HEK293T (cell line): Measurements from ENCODE around the gene ZNF615.
"Not testable (repeated sequence)": the region's sequence is repeated elsewhere in the genome, so short reads cannot be mapped to it uniquely, and the experiment has no call there.

Experiments used
- ARNT ChIP-seq: fragments of 450-650 bp; IDR thresholded peaks from 2 replicates; pipeline ENCODE4 v1.6.1; 2017; ENCODE audit warnings: mild to moderate bottlenecking
- BHLHE40 ChIP-seq: fragments of 450-650 bp; IDR thresholded peaks from 2 replicates; pipeline ENCODE4 v1.6.1; 2016; ENCODE audit warnings: mild to moderate bottlenecking, moderate library complexity, borderline replicate concordance
- ELF4 ChIP-seq: fragments of 450-650 bp; IDR thresholded peaks from 2 replicates; pipeline ENCODE4 v1.6.1; 2017; ENCODE audit warnings: antibody characterized with exemption
- FOXK2 ChIP-seq: fragments of 450-650 bp; IDR thresholded peaks from 2 replicates; pipeline ENCODE4 v1.6.1; 2016; ENCODE audit warnings: mild to moderate bottlenecking
- NFRKB ChIP-seq: fragments of 450-650 bp; IDR thresholded peaks from 2 replicates; pipeline ENCODE4 v1.6.1; 2016; ENCODE audit warnings: mild to moderate bottlenecking, moderate library complexity
- SP1 ChIP-seq: fragments of 450-650 bp; IDR thresholded peaks from 2 replicates; pipeline ENCODE4 v1.6.1; 2017
- SUZ12 ChIP-seq: fragments of 450-650 bp; IDR thresholded peaks from 2 replicates; pipeline ENCODE4 v1.6.1; 2016; ENCODE audit warnings: mild to moderate bottlenecking
- TARDBP ChIP-seq: fragments of 450-650 bp; IDR thresholded peaks from 2 replicates; pipeline ENCODE4 v1.6.1; 2016

GRCh38 chr19:51960621-51961233 is 47.3 kb downstream of the ZNF615 start:
- TF ChIP-seq FOXK2, NFRKB, SUZ12, BHLHE40, SP1, TARDBP, ARNT, ELF4: not testable (repeated sequence)
